ENCODE data around the gene ARL9. TPM values are rescaled to one million over a fixed set of nuclear protein-coding genes. Genes with fewer than 3 reads are reported as not detected.

ARL9 gene
- total and polyA plus RNA-seq, 9 of the 15 experiments (the other 6 are each of a cell fraction or from before 2014, with no cell fraction given), result 0.10 to 0.15 (median 0.11) TPM; not detected in 6

DNA sequence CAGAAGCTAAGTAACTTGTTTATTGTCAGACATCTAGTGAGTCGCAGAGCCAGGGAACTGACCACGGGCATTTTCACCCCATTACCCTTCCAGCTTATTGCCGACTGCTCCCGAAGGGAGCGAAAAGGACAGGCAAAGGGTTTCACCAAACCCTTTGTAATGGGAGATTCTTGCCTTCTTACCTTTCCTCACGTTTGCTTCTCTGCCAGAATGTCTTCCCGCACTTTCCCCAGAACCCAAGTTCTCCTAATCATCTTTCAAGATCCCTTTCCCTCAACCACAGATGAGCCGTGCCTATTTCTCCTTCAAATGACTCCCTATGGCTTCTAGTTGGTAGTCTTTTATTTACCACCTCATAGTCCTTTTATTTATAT lies 38.7 kb upstream of the ARL9 start (continued):
- TF ChIP-seq SAP30 (IDR thresholded peaks at IDR 0.05; ENCODE audit: borderline replicate concordance, insufficient read depth, low read depth, low read length, poor library complexity, severe bottlenecking) (peak; percentile 50), HNRNPUL1 (IDR thresholded peaks at IDR 0.05; ENCODE audit: low read length) (no peak), KLF6 (CRISPR knock-in tag; IDR thresholded peaks at IDR 0.05; ENCODE audit: borderline replicate concordance) (no peak), GTF2A2 (tag; IDR thresholded peaks at IDR 0.05) (no peak)

DNA sequence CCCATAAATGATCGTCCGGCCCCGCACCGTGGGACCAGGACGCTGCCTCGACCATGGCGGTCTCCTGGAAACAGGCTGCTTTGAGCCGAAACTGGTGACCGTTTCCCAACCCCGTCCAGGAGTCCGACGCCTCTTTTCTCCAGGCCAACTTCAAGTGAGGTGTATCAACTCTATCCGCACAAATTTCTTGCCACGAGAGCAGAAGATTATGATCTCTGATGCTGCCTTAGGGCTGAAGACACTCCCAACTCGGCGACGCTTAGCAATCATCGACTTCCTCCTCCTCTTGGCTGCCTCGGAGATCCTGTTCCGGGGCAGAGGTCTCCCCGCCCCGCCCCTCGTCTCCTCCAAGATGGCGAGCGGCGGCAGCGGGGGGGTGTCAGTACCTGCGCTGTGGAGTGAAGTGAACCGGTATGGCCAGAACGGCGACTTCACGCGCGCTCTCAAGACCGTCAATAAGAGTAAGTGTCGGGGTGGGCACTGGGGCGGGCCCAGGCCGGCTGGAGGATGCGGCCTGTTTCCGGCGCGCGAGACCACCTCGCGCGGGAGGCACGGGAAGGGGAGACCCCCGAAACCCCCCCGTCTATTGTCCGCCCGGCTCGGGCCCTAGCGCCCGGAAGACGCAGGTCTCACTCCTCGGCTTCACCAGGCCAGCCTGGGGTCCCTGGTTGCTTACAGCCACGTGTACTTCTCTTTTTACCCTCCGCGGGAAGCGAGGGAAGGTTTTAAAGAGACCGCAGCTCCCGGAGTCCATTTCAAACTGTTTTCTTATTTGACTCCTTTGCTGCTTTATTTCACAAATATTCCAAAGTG lies 38.1 kb upstream of the ARL9 start, which contains the start of gene SRP72:
SRP72 (plus strand) TSS at position 334 of the 813 bp plus-strand sequence; CDS start at position 353, 19 bp downstream.
- H3K9ac ChIP-seq (ENCODE audit: insufficient read depth in 1 of 2, low read depth in 2 of 2, low read length in 2 of 2), result peak within 1 kb of the TSS; percentile 97 to 100
- no peaks in the 10 kb centered on the region for H3K9me1 ChIP-seq (ENCODE audit: control insufficient read depth, insufficient read depth, low read length)
- DNase-seq (ENCODE audit: extremely low read depth in 1 of 4, low spot score in 3 of 4) (peak; percentile 87 to 96 (median 90)), FAIRE-seq (peak; percentile 92), ATAC-seq (peak; percentile 89)
- peaks cover 4% of the 10 kb centered on the region; the same call in 1 of the 2 replicates for H4K20me1 ChIP-seq (replicated peaks; ENCODE audit: control insufficient read depth, insufficient read depth, low read length)
- peak within 1 kb of the TSS; percentile 97 for H3K4me2 ChIP-seq (ENCODE audit: insufficient read depth, low read length)
- ChIA-PET POLR2A (interaction anchor here (0.6 to 3.7 kb wide), 11 partner anchors 8 to 80 kb away, joined by 3 to 47 read pairs (median 7); partner anchors contain the start of genes PAICS and PPAT), CTCF (ENCODE audit: low intra/inter-chr PET ratio) (interaction anchor here (1.3 kb wide), 1 partner anchor 77 kb away, joined by 3 read pairs; no protein-coding TSS in a partner anchor)
- no peaks in the 10 kb centered on the region for H3K9me3 ChIP-seq (replicated peaks; ENCODE audit: control insufficient read depth, insufficient read depth, low read depth, low read length)
- no TSS peak for BruUV-seq (replicated peaks)
- H3K4me1 ChIP-seq (replicated peaks in 1 of 2; ENCODE audit: control insufficient read depth in 2 of 2, insufficient read depth in 2 of 2, low read length in 2 of 2), result peaks cover 0 to 15% of the 10 kb centered on the region in 2 experiments; a peak in 3 of 5 replicates
- intact Hi-C loops (cut with micrococcal nuclease), result loop anchor here (2.0 to 5.0 kb wide), 3 partner anchors 33 to 80 kb away; partner anchors contain the start of genes AASDH and PPAT
- H3K4me3 ChIP-seq, result peak within 1 kb of the TSS; percentile 95
- no peaks in the 10 kb centered on the region for H3K27me3 ChIP-seq (ENCODE audit: control insufficient read depth in 2 of 2, insufficient read depth in 2 of 2, low read length in 2 of 2)
- H3K79me2 ChIP-seq (ENCODE audit: control insufficient read depth, insufficient read depth, low read length), result peaks cover 78% of the 10 kb centered on the region
- under 1% methylated on average over 47 of the region's 62 CpGs for WGBS (ENCODE audit: insufficient coverage, low coverage, missing lambda C conversion rate)
- peak within 1 kb of the TSS; percentile 99 for H3K27ac ChIP-seq (ENCODE audit: extremely low read depth, low read depth, low read length)
- peaks cover 55% of the 10 kb centered on the region for H3K36me3 ChIP-seq (ENCODE audit: control insufficient read depth, insufficient read depth, low read length)
- peak within 1 kb of the TSS; percentile 91 for H2AFZ ChIP-seq (ENCODE audit: low read depth, low read length)
- in situ Hi-C loops (cut with MboI), result no loop called here
- TF ChIP-seq NFE2L1 (tag; IDR thresholded peaks at IDR 0.05; ENCODE audit: borderline replicate concordance, low read depth) (no peak), TCFL5 (CRISPR knock-in tag; conservative IDR thresholded peaks at IDR 0.05) (no peak), ZNF57 (CRISPR knock-in tag; IDR thresholded peaks at IDR 0.05) (no peak), CHD1 (IDR thresholded peaks at IDR 0.05; ENCODE audit: low read length) (no peak), TAF15 (IDR thresholded peaks at IDR 0.05; ENCODE audit: low read depth, low read length) (no peak), ARID4B (CRISPR knock-in tag; IDR thresholded peaks at IDR 0.05) (no peak), TEAD2 (tag; IDR thresholded peaks at IDR 0.05) (no peak), ZBTB9 (CRISPR knock-in tag; IDR thresholded peaks at IDR 0.05) (peak; percentile 37; the same call in 1 of the 2 replicates), PHB2 (IDR thresholded peaks at IDR 0.05; ENCODE audit: low read depth) (no peak)

Data from K562 (cell line).